CD14-positive monocyte (primary cell): ENCODE results near the gene KHDRBS2. TPM values are rescaled to one million over a fixed set of nuclear protein-coding genes. Genes with fewer than 3 reads are reported as not detected.

Experiments
- DNase-seq, 3 donors: peaks; one replicate each; pipeline ENCODE4 v3.0.0-alpha.2; 2011 to 2022
- H2AFZ ChIP-seq: 2 replicates; pipeline ENCODE4 v1.6.0; 2012; ENCODE audit warnings: mild to moderate bottlenecking, low read depth, low read length, inconsistent platforms; ENCODE audit not compliant: insufficient read depth, poor library complexity, severe bottlenecking
- H3K27ac ChIP-seq, 2 donors: 1 replicate in 1 of 2; 2 replicates in 1 of 2; pipeline ENCODE4 v1.5.1; 2012 to 2013; ENCODE audit warnings: low read length in 2 of 2, control low read depth in 1 of 2, inconsistent platforms in 1 of 2, low read depth in 1 of 2, mild to moderate bottlenecking in 1 of 2
- H3K27me3 ChIP-seq, 2 donors: one replicate each; pipeline versions ENCODE4 v1.6.0 to v1.6.1; 2011 to 2013; ENCODE audit warnings: low read length in 2 of 2; ENCODE audit not compliant: control insufficient read depth in 2 of 2, insufficient read depth in 2 of 2
- H3K36me3 ChIP-seq, 2 donors: replicated peaks in 1 of 2; 1 replicate in 1 of 2; 2 replicates in 1 of 2; pipeline versions ENCODE4 v1.5.1 to v1.6.1; 2012 to 2013; ENCODE audit warnings: low read length in 2 of 2, control low read depth in 1 of 2, inconsistent platforms in 1 of 2, mild to moderate bottlenecking in 1 of 2; ENCODE audit not compliant: insufficient read depth in 2 of 2, control insufficient read depth in 1 of 2
- H3K4me1 ChIP-seq, 2 donors: 1 replicate in 1 of 2; 2 replicates in 1 of 2; pipeline versions ENCODE4 v1.5.1 to v1.6.1; 2012 to 2013; ENCODE audit warnings: low read length in 2 of 2, control low read depth in 1 of 2, inconsistent platforms in 1 of 2, mild to moderate bottlenecking in 1 of 2, moderate library complexity in 1 of 2; ENCODE audit not compliant: insufficient read depth in 2 of 2, control insufficient read depth in 1 of 2
- H3K4me2 ChIP-seq: replicated peaks from 2 replicates; pipeline ENCODE3; 2012; ENCODE audit warnings: low read length, moderate library complexity, mild to moderate bottlenecking; ENCODE audit not compliant: poor library complexity, severe bottlenecking; ENCODE audit errors: extremely low read depth
- H3K4me3 ChIP-seq, 3 experiments: fragments of 200-600 bp in 1 of 3; sonication (generic) in 1 of 3; replicated peaks in 1 of 3; 1 replicate in 2 of 3; 2 replicates in 1 of 3; pipeline ENCODE4 v1.5.1; 2011 to 2013; ENCODE audit warnings: low read length in 3 of 3, mild to moderate bottlenecking in 3 of 3, control low read depth in 2 of 3, low read depth in 2 of 3, inconsistent platforms in 1 of 3, moderate library complexity in 1 of 3
- H3K79me2 ChIP-seq: 2 replicates; pipeline ENCODE4 v1.6.0; 2012; ENCODE audit warnings: mild to moderate bottlenecking, control low read depth, inconsistent platforms, low read length, moderate library complexity; ENCODE audit not compliant: insufficient read depth
- H3K9ac ChIP-seq: 2 replicates; pipeline ENCODE4 v1.6.0; 2017; ENCODE audit warnings: low read length, mild to moderate bottlenecking; ENCODE audit not compliant: insufficient read depth, poor library complexity, severe bottlenecking
- H3K9me3 ChIP-seq, 2 donors: replicated peaks in 1 of 2; 1 replicate in 1 of 2; 2 replicates in 1 of 2; pipeline versions ENCODE4 v1.5.1 to v1.6.1; 2012 to 2013; ENCODE audit warnings: low read length in 2 of 2, control low read depth in 1 of 2; ENCODE audit not compliant: control insufficient read depth in 1 of 2, insufficient read depth in 1 of 2
- H4K20me1 ChIP-seq: 2 replicates; pipeline ENCODE4 v1.6.0; 2012; ENCODE audit warnings: mild to moderate bottlenecking, low read length, control low read depth, moderate library complexity; ENCODE audit not compliant: insufficient read depth
- H3K27ac Mint-ChIP-seq, 7 donors: one replicate each; pipeline ENCODE4 v1.8.0; 2020; ENCODE audit warnings: mild to moderate bottlenecking in 7 of 7, mixed read lengths in 7 of 7, moderate library complexity in 6 of 7, inconsistent platforms in 2 of 7
- H3K27me3 Mint-ChIP-seq, 3 donors: one replicate each; pipeline ENCODE4 v1.8.0; 2021 to 2022; ENCODE audit warnings: low read depth in 3 of 3, mild to moderate bottlenecking in 3 of 3, mixed read lengths in 3 of 3, moderate library complexity in 3 of 3, inconsistent platforms in 1 of 3
- H3K36me3 Mint-ChIP-seq, 2 donors: one replicate each; pipeline ENCODE4 v1.8.0; 2020; ENCODE audit warnings: mixed read lengths in 2 of 2, inconsistent platforms in 1 of 2, mild to moderate bottlenecking in 1 of 2
- H3K4me1 Mint-ChIP-seq: one replicate; pipeline ENCODE4 v1.8.0; 2020; ENCODE audit warnings: mild to moderate bottlenecking, mixed read lengths
- H3K4me3 Mint-ChIP-seq, 2 donors: one replicate each; pipeline ENCODE4 v1.8.0; 2020; ENCODE audit warnings: mild to moderate bottlenecking in 2 of 2, mixed read lengths in 2 of 2, moderate library complexity in 1 of 2
- H3K9me3 Mint-ChIP-seq, 7 donors: one replicate each; pipeline ENCODE4 v1.8.0; 2020 to 2022; ENCODE audit warnings: mixed read lengths in 7 of 7, mild to moderate bottlenecking in 6 of 7, moderate library complexity in 6 of 7, inconsistent platforms in 2 of 7
- WGBS: methylation state at CpG from one replicate; pipeline ENCODE4 v1.1.5; 2013; ENCODE audit warnings: missing lambda C conversion rate; ENCODE audit not compliant: insufficient coverage; 5-methylcytosine and 5-hydroxymethylcytosine counted together
- intact Hi-C, 2 donors: fragments of 100-400 bp; cut with micrococcal nuclease; formaldehyde crosslinking; loops; one replicate each; pipeline versions ENCODE4 v1.15.0 to v1.15.1; 2023
- polyA plus RNA-seq, 3 donors: library from polyadenylated mRNA; depleted of rRNA in 1 of 3; unstranded in 2 of 3; stranded (reverse) in 1 of 3; fragments of 300-500 nt in 2 of 3; fragments of >200 nt in 1 of 3; fragmentation: Illumina TruSeq in 2 of 3; gene quantifications; 1 replicate in 2 of 3; 2 replicates in 1 of 3; pipeline ENCODE4 v1.2.3, GENCODE V29; 2012 to 2021
- TF ChIP-seq, protein P1 (sequence below): fragments of 200-600 bp; IDR thresholded peaks from one replicate; pipeline ENCODE4 v1.8.0; 2022; ENCODE audit warnings: antibody characterized with exemption, mild to moderate bottlenecking

KHDRBS2 gene
- polyA plus RNA-seq, 3 donors, result 0.09 to 0.57 (median 0.14) TPM

DNA sequence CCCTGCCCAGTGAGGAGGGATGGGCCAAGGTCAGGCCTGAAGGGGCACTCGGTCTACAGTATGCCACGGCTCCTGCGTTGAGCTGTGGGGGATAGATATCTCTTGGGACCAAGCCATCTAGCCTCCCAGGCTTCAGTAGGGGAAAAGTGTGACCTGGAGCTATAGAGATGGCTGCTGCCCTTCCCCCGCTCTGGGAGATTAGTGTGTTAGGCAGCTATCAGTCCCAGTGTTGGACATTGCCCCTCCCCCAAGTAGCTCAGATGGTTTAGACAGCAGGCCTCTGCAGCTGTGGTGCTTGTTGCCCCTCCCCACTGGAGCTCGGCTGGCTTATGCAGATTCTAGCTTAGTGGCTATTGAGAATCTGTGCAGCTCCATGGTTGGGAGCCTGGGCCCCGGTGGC is 56.8 kb downstream of the KHDRBS2 start:
- H3K79me2 ChIP-seq, result no peaks in the 10 kb centered on the region
- no peaks in the 10 kb centered on the region for H3K36me3 ChIP-seq
- TF ChIP-seq, protein P1, sequence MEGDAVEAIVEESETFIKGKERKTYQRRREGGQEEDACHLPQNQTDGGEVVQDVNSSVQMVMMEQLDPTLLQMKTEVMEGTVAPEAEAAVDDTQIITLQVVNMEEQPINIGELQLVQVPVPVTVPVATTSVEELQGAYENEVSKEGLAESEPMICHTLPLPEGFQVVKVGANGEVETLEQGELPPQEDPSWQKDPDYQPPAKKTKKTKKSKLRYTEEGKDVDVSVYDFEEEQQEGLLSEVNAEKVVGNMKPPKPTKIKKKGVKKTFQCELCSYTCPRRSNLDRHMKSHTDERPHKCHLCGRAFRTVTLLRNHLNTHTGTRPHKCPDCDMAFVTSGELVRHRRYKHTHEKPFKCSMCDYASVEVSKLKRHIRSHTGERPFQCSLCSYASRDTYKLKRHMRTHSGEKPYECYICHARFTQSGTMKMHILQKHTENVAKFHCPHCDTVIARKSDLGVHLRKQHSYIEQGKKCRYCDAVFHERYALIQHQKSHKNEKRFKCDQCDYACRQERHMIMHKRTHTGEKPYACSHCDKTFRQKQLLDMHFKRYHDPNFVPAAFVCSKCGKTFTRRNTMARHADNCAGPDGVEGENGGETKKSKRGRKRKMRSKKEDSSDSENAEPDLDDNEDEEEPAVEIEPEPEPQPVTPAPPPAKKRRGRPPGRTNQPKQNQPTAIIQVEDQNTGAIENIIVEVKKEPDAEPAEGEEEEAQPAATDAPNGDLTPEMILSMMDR, result no peak
- H3K9me3 ChIP-seq, result peaks cover 14 to 26% of the 10 kb centered on the region in 2 donors
- H3K27me3 ChIP-seq, result no peaks in the 10 kb centered on the region
- H2AFZ ChIP-seq, result no peak overlapping the region
- no peaks in the 10 kb centered on the region for H3K4me1 ChIP-seq
- intact Hi-C loops, result no loop called here
- no peaks in the 10 kb centered on the region for H3K36me3 Mint-ChIP-seq
- H3K4me2 ChIP-seq, result no peak overlapping the region
- H4K20me1 ChIP-seq, result no peaks in the 10 kb centered on the region
- H3K27me3 Mint-ChIP-seq, result no peaks in the 10 kb centered on the region
- H3K4me1 Mint-ChIP-seq, result no peaks in the 10 kb centered on the region
- 91% methylated on average over 6 of the region's 6 CpGs for WGBS
- H3K4me3 ChIP-seq, result no peak overlapping the region
- H3K27ac Mint-ChIP-seq, result no peak overlapping the region
- no peak overlapping the region for H3K9ac ChIP-seq
- DNase-seq, result no peak
- peaks cover 9 to 25% (median 17%) of the 10 kb centered on the region in 7 donors for H3K9me3 Mint-ChIP-seq
- no peak overlapping the region for H3K27ac ChIP-seq
- no peak overlapping the region for H3K4me3 Mint-ChIP-seq

DNA sequence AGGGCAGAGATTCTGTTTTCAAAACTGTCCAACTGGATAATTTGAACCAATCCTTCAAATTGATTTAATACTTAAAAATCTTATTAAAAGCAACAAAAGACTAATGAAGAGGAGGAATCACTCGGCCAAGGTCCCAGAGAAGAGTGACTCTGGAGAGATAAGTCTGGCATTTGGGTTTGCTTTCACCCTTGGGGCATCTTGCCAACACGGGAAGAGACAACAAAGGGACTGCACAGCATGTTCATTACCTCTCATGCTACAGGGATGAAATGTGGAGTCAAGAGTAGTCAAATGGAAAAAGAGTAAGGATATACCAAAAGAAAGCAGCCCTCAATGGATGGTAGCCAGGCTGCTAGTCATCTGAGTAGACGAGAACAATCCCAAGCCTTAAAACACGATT is 68.2 kb downstream of the KHDRBS2 start:
- Histone ChIP-seq H3K4me2 (no peak overlapping the region), H3K36me3 (no peaks in the 10 kb centered on the region), H2AFZ (no peak overlapping the region), H3K4me3 (no peak overlapping the region), H3K9me3 (peaks cover 3 to 6% of the 10 kb centered on the region in 2 donors), H4K20me1 (no peaks in the 10 kb centered on the region), H3K27me3 (no peaks in the 10 kb centered on the region), H3K4me1 (no peaks in the 10 kb centered on the region), H3K27ac (no peak overlapping the region), H3K79me2 (no peaks in the 10 kb centered on the region), H3K9ac (no peak overlapping the region)
- H3K27me3 Mint-ChIP-seq, result no peaks in the 10 kb centered on the region
- TF ChIP-seq, protein P1, result no peak
- no peaks in the 10 kb centered on the region for H3K36me3 Mint-ChIP-seq
- H3K27ac Mint-ChIP-seq, result no peak overlapping the region
- no peak overlapping the region for H3K4me3 Mint-ChIP-seq
- no peak for DNase-seq
- no CpG with 5 or more reads among the region's 4 CpGs for WGBS
- intact Hi-C loops, result no loop called here
- H3K9me3 Mint-ChIP-seq, result peaks cover under 1 to 17% (median 7%) of the 10 kb centered on the region in 7 donors
- no peaks in the 10 kb centered on the region for H3K4me1 Mint-ChIP-seq
